Stimulated activated CD4-positive, alpha-beta T cell treated with anti-CD3 and anti-CD28 coated beads, TNF-alpha, amount 100 ng/mL, for 1 hour (primary cell): ENCODE data around the gene ISY1.
"Not testable (repeated sequence)": the region's sequence is repeated elsewhere in the genome, so short reads cannot be mapped to it uniquely, and the experiment has no call there.

Experiments
- DNase-seq, 3 donors: peaks; one replicate each; pipeline ENCODE4 v3.0.0-alpha.2; 2020; ENCODE audit warnings: low read depth in 3 of 3, low spot score in 1 of 3

ISY1 gene

GRCh38 chr3:129088312-129088711, 72.6 kb downstream of the ISY1 start:
- not testable (repeated sequence) for DNase-seq

GRCh38 chr3:129087904-129088303, 73.0 kb downstream of the ISY1 start:
- not testable (repeated sequence) for DNase-seq

- DNase-seq, result no peak
These were observed 73.6 kb downstream of the ISY1 start for GRCh38 chr3:129087138-129087702.

- no peak for DNase-seq
These were observed 75.0 kb downstream of the ISY1 start for GRCh38 chr3:129085818-129086217.

- DNase-seq, result no peak
These were observed 75.6 kb downstream of the ISY1 start for GRCh38 chr3:129085165-129085715.

- DNase-seq, result no peak
These were observed 76.4 kb downstream of the ISY1 start for GRCh38 chr3:129084501-129084900.

- DNase-seq, result no peak
These were observed 78.8 kb downstream of the ISY1 start for GRCh38 chr3:129082026-129082425.

GRCh38 chr3:129081503-129081902, 79.4 kb downstream of the ISY1 start:
- DNase-seq, result no peak

GRCh38 chr3:129078510-129078909, 82.4 kb downstream of the ISY1 start:
- no peak for DNase-seq
